ENCODE results near the gene STPG1.

The STPG1 gene

GRCh38 chr1:24311741-24312140, 101.8 kb downstream of the STPG1 start:
- no peak for DNase-seq

DNA sequence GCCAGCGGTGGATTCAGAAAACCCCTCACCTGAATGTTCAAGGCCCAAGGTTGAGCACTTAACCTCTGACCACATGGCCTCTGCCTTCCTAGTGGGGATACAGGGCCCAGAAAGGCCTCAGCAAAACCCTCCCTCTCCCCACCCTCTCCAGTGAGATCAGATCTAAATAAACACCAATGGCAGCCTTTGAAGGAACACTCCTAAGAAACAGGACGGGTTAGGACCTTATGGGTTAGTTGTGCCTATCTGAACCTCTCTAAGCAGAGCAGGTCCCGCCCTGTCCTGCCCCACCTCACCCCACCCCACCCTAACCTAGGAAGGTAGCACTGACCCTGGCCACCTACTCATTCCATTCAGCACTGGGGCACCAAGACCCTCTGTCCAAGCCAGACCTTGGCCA, 102.3 kb downstream of the STPG1 start:
- DNase-seq: no peak

- no peak for DNase-seq
Observed at GRCh38 chr1:24309762-24310485, 103.7 kb downstream of the STPG1 start.

- no peak for DNase-seq
Observed at GRCh38 chr1:24308365-24309015, 105.1 kb downstream of the STPG1 start.

All from CD4-positive, alpha-beta T cell treated with Interleukin-10 for 1 hour (primary cell).